GM19324 (cell line): ENCODE results near the gene BPGM.
"Not testable (repeated sequence)": the region's sequence is repeated elsewhere in the genome, so short reads cannot be mapped to it uniquely, and the experiment has no call there.

Source experiments
- ATAC-seq: cut with Tn5 transposase; IDR thresholded peaks from one replicate; pipeline ENCODE4 v1.9.1; 2021; ENCODE audit warnings: mild to moderate bottlenecking, moderate library complexity; ENCODE audit not compliant: unreplicated experiment, low FRiP score

BPGM gene

DNA sequence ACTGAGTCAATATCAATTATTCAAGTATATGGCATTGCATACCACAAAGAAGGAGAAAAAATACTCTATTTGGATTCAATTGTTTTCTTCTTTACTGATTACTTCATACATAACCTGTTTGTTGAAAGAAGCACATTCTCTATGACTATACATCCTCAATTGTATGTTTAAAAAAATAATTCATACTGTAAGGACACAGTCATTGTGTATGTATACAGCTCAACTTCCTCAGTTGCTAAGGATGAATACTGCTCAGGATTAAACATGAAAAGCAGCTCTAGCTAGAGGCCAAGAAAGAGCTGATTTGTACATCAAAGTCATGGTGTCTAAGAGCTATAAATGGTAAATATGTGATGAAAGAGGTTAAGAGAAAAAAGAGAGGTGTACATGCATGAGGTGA lies 15.8 kb upstream of the BPGM start:
- ATAC-seq: no peak

DNA sequence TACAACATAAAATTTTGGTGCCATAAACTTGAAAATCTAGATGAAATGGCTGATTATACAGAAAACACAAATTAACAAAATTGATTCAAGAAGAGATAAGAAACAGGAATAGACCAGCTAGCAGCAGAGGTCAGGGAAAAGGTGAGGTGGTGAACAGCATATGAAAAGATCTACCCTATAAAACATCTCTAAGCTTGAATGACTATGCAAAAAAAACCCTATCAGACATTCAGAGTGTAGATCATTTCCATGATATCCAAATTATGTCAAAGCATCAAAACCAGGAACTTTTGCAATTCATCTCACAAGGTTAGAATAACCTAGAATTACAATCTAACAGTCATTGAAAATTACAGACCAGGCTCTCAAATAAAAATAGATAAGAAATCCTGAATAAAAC lies 14.6 kb upstream of the BPGM start:
- no peak for ATAC-seq

DNA sequence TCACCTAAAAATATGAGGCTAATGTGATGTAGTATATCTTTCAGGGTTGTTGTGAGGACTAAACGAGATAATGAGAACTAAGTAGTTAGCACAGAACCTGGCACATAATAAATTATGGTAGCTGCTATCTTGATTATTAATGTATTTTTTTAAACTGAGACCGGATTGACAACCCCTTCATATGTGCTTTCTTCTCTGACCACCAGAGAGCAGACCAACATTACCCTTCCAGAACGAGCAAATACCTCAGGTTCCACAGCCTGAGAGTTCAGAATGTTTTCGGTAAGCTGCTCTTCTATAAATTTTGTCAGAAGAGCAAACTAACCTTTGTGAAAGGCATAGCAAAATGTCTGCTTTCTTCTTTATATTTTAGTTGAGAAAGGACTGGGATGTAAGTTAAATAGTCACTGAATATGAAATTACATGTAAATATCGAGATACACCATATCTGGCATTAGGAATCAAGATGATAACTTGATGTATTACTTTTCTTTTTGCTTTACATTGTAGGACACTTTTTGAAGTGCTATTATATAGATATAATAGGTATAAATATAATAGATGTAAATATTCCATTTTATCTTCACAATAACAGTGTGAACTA lies 13.6 kb upstream of the BPGM start:
- ATAC-seq: no peak

GRCh38 chr7:134636008-134636449 lies 10.6 kb upstream of the BPGM start:
- peak; percentile 79 for ATAC-seq

- no peak for ATAC-seq
Observed at GRCh38 chr7:134637441-134637840, 9.2 kb upstream of the BPGM start.

- no peak for ATAC-seq
Observed at GRCh38 chr7:134637934-134638719, 8.5 kb upstream of the BPGM start.

DNA sequence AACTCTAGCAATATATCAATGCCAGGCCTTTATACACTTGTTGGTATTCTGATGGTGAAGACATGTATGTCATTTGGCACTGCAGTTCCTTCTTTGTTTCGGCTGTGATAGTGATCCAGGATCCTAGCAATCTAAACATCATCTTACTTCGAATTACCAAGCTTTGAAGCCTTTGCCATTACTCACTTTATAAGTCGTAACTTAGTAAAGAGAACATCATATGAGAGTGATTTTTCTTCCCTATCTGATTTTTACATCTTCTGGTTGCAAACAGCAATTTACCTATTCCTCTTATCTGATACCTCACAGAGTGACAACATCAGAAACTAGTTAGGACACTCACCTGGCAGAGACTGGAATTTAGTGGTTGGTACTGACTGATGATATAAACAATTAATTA lies 7.6 kb upstream of the BPGM start:
- no peak for ATAC-seq

DNA sequence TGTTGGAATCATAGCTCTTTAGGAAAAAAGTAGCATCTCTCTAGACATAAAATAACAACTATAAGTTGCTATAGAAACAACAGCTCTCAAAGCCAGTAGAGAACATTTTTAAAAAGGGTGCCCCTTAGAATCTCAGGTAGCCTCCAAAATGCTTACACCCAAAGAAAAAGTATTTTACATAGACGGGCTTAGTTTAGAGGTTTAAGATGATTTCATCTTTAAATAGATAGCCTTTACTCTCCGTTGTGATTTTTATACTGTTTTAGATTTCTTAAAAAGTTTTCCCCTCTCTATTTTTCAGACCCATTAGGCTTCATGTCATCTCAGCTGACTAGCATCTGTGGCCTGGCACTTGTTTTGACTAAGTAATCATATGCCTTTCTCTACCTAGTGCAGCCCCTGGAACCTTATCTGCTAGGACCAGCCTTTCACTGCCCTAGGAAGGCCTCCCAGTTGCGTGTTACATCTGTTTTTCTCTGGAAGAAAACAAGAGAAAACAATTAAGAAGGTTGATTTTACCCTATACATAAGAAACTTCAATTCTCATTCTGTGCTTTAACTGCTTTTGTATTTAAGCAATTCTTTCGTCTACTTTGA lies 6.9 kb upstream of the BPGM start:
- no peak for ATAC-seq

DNA sequence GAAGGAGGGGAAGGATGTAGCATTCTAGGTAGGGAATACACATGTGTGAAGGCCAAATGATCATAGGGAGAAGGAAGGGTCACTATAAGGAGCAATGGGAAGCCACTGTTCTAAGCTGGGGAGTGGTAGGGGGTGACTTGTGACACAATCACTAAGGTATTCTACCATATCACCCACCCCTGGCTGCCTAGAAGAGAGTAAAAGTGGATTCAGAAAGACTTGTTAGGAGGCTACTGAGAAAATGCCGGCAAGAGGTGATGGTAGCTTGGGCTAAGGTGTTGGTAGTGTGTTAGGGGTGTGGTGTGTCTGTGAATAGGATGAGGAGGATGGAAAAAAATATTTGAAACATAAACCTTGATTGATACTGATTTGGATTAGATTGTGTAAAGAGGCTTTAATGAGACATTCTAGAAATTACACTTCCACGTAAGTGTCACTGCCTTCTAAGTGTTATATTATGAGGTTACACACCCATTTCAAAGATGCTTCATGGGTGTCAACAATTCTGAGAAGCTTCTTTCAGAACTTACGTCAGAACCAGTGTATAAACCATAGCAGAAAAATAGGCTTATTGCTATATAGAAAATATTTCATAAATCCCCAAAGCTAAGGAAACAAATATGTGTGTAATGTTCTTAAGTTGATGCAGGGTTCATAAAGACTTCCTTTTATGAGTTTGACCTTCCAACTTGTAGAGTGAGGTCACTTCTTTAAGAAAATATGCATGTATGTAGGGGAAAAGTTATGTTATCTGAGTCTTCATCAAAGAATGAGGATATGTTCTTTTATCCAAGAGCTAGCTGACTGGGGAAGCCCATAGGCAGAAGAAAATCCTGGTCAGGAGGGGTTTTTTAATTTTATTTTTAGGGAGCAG lies 5.6 kb upstream of the BPGM start:
- no peak for ATAC-seq

GRCh38 chr7:134641981-134642380 lies 4.7 kb upstream of the BPGM start:
- not testable (repeated sequence) for ATAC-seq

- ATAC-seq: no peak
Observed at GRCh38 chr7:134643131-134643530, 3.5 kb upstream of the BPGM start.

GRCh38 chr7:134645478-134645877 lies 1.2 kb upstream of the BPGM start:
- no peak for ATAC-seq

- no peak for ATAC-seq
Observed at GRCh38 chr7:134645935-134646334, 718 bp upstream of the BPGM start.

GRCh38 chr7:134648456-134648855 lies 1.8 kb downstream of the BPGM start:
- ATAC-seq: no peak

- ATAC-seq: no peak
Observed at GRCh38 chr7:134649226-134649775, 2.6 kb downstream of the BPGM start.

DNA sequence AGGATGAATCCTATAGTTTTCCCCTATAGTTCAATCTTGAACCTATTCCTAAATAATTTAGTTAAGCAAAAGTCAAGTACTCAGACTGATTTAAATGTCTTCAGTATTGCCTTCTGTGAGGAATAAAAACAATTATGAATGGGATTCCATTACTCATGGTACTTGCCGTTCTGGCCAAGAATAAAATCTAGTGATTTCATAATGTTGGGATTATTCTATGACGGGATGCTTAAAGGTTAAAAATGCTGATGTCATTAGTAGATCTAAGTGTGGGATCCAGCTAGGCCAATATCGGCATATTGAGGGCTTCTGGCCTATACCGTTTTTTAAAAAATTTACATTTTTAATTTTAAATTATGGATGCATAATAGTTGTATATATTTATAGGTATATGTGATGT lies 5.3 kb downstream of the BPGM start:
- ATAC-seq: no peak

DNA sequence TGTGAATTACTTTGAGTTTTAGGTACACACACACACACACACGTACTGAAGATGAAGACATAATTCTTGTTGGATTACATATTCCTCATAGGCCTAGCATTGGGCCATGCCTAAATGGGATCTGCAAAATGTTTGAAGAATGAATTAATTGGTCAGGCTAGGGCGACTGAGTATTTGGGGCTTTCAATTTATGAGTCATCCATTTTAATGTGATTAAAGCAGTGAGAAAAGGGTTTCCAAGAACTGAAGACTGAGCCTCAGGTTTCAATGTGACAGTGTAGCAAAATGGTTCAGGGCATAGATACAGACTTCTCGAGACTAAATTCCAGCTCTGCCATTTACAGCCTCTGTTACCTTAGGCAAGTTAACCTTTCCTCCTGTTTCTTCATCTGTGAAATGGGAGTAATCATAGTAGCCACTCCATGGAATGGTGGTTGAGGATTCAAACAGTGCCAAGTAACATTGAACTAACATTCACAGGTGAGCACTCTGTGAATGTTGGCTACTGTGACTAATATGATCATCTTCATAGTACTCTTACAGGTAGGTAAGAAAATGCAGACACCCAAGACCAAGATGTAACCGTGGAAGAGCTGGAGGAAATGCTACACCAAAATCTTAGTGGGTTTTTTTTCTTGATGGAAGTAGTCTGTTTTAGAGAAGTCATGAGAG lies 7.6 kb downstream of the BPGM start:
- ATAC-seq: no peak

- ATAC-seq: no peak
Observed at GRCh38 chr7:134657526-134657925, 10.9 kb downstream of the BPGM start.

DNA sequence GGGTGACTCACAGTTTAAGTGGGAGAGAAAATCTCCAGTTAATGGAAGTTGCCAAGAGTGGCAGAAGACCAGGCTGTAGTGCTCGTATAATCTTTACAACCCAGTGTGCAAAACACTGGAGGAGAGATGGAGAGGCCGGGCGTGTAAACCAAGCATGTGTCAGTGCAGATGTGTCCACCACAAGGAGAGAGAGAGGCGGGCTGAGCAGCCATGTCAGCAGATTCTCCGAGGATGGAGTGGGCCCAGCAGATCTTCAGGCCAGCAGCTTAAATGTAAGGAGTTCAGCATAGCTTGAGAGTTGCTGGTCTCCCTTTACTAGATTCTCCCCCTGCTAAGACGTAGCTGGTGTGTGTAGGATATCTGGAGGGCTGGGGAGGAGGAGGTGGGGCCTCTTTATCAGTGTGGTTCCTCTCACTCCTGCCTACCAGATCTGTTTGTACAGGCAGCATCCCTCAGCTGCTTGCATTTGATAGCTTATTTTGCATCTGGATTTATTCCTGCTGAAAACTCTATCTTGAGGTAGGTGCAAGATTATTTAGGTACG lies 13.7 kb downstream of the BPGM start:
- ATAC-seq: no peak

- no peak for ATAC-seq
Observed at GRCh38 chr7:134660961-134661376, 14.3 kb downstream of the BPGM start.
